ENCODE measurements around the gene JAK1. TPM values are rescaled to one million over a fixed set of nuclear protein-coding genes. Genes with fewer than 3 reads are reported as not detected.

The JAK1 gene
- total RNA-seq, 1 donor from 2014 or later: 80.7 TPM

GRCh38 chr1:64908575-64908974 lies 57.8 kb downstream of the JAK1 start:
- Histone ChIP-seq H3K4me3 (ENCODE audit: insufficient read depth, low read depth, low read length) (no peak overlapping the region), H3K27me3 (ENCODE audit: insufficient read depth, low read length) (no peaks in the 10 kb centered on the region), H3K9ac (ENCODE audit: low read length) (no peak overlapping the region), H4K20me1 (ENCODE audit: insufficient read depth, low read length) (peaks cover 24% of the 10 kb centered on the region), H3K36me3 (ENCODE audit: insufficient read depth, low read length) (no peaks in the 10 kb centered on the region), H3K27ac (ENCODE audit: low read depth, low read length) (no peak overlapping the region), H2AFZ (ENCODE audit: low read depth, low read length) (no peak overlapping the region), H3K9me3 (ENCODE audit: insufficient read depth, low read depth, low read length) (no peaks in the 10 kb centered on the region), H3K4me1 (ENCODE audit: insufficient read depth, low read length) (peaks cover 6% of the 10 kb centered on the region), H3K79me2 (ENCODE audit: insufficient read depth, low read length) (peaks cover 93% of the 10 kb centered on the region), H3K4me2 (ENCODE audit: low read length) (no peak overlapping the region)
- peaks cover 17% of the 10 kb centered on the region for H3K4me1 Mint-ChIP-seq (ENCODE audit: low read depth, unreplicated experiment)
- H3K36me3 Mint-ChIP-seq (ENCODE audit: low read depth, unreplicated experiment): no peaks in the 10 kb centered on the region
- no peak for FAIRE-seq
- TF ChIP-seq CTCF (IDR thresholded peaks at IDR 0.05; ENCODE audit: insufficient read depth, low read depth, low read length) (no peak), EZH2 (IDR thresholded peaks at IDR 0.05; ENCODE audit: insufficient read depth, low read length) (no peak)
- H3K4me3 Mint-ChIP-seq (ENCODE audit: unreplicated experiment): peak overlapping the region; percentile 5
- no peak for DNase-seq (ENCODE audit: low read depth)
- no peak overlapping the region for H3K27ac Mint-ChIP-seq (ENCODE audit: unreplicated experiment)
- no peaks in the 10 kb centered on the region for H3K27me3 Mint-ChIP-seq (ENCODE audit: low read depth, unreplicated experiment)
- peaks cover 1% of the 10 kb centered on the region for H3K9me3 Mint-ChIP-seq (ENCODE audit: unreplicated experiment)

GRCh38 chr1:64906447-64906846 lies 59.9 kb downstream of the JAK1 start:
- Histone ChIP-seq H3K4me3 (ENCODE audit: insufficient read depth, low read depth, low read length) (no peak overlapping the region), H3K27ac (ENCODE audit: low read depth, low read length) (no peak overlapping the region), H3K27me3 (ENCODE audit: insufficient read depth, low read length) (no peaks in the 10 kb centered on the region), H2AFZ (ENCODE audit: low read depth, low read length) (no peak overlapping the region), H3K9ac (ENCODE audit: low read length) (no peak overlapping the region), H3K4me2 (ENCODE audit: low read length) (no peak overlapping the region), H3K4me1 (ENCODE audit: insufficient read depth, low read length) (no peaks in the 10 kb centered on the region), H4K20me1 (ENCODE audit: insufficient read depth, low read length) (peaks cover 33% of the 10 kb centered on the region), H3K9me3 (ENCODE audit: insufficient read depth, low read depth, low read length) (no peaks in the 10 kb centered on the region), H3K79me2 (ENCODE audit: insufficient read depth, low read length) (peaks cover 95% of the 10 kb centered on the region), H3K36me3 (ENCODE audit: insufficient read depth, low read length) (no peaks in the 10 kb centered on the region)
- Mint-ChIP-seq H3K4me3 (ENCODE audit: unreplicated experiment) (no peak overlapping the region), H3K27me3 (ENCODE audit: low read depth, unreplicated experiment) (no peaks in the 10 kb centered on the region), H3K4me1 (ENCODE audit: low read depth, unreplicated experiment) (peaks cover 10% of the 10 kb centered on the region), H3K36me3 (ENCODE audit: low read depth, unreplicated experiment) (no peaks in the 10 kb centered on the region), H3K9me3 (ENCODE audit: unreplicated experiment) (peaks cover 1% of the 10 kb centered on the region), H3K27ac (ENCODE audit: unreplicated experiment) (no peak overlapping the region)
- DNase-seq (ENCODE audit: low read depth): no peak
- no peak for FAIRE-seq
- no peak for TF ChIP-seq CTCF (IDR thresholded peaks at IDR 0.05; ENCODE audit: insufficient read depth, low read depth, low read length)
- no peak for TF ChIP-seq EZH2 (IDR thresholded peaks at IDR 0.05; ENCODE audit: insufficient read depth, low read length)

DNA sequence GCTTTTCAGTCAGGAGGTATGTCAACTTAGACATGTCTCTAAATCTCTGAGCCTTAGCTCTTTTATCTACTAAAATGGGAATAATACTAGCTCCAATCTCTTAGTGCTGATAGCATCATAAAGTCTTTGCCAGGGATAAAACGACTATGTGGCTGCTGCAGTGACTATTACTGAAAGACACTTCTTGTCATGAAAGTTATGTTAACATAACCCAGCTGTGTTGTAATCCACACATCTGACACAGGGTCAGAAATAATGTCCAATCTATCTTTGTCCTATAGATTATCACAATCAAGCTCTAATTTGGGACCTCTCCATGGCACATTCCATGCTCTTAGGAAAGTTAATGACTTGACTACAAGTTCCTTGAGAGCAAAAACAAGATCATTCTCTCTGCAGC lies 62.8 kb downstream of the JAK1 start:
- no peak overlapping the region for H3K9ac ChIP-seq (ENCODE audit: low read length)
- H3K9me3 ChIP-seq (ENCODE audit: insufficient read depth, low read depth, low read length): no peaks in the 10 kb centered on the region
- H4K20me1 ChIP-seq (ENCODE audit: insufficient read depth, low read length): peaks cover 27% of the 10 kb centered on the region
- no peaks in the 10 kb centered on the region for H3K27me3 ChIP-seq (ENCODE audit: insufficient read depth, low read length)
- no peak overlapping the region for H3K4me2 ChIP-seq (ENCODE audit: low read length)
- H3K4me1 ChIP-seq (ENCODE audit: insufficient read depth, low read length): peaks cover 6% of the 10 kb centered on the region
- no peaks in the 10 kb centered on the region for H3K36me3 Mint-ChIP-seq (ENCODE audit: low read depth, unreplicated experiment)
- H3K4me1 Mint-ChIP-seq (ENCODE audit: low read depth, unreplicated experiment): peaks cover 14% of the 10 kb centered on the region
- TF ChIP-seq CTCF (IDR thresholded peaks at IDR 0.05; ENCODE audit: insufficient read depth, low read depth, low read length) (no peak), EZH2 (IDR thresholded peaks at IDR 0.05; ENCODE audit: insufficient read depth, low read length) (no peak)
- no peak for DNase-seq (ENCODE audit: low read depth)
- H3K36me3 ChIP-seq (ENCODE audit: insufficient read depth, low read length): no peaks in the 10 kb centered on the region
- H3K4me3 ChIP-seq (ENCODE audit: insufficient read depth, low read depth, low read length): no peak overlapping the region
- peaks cover 90% of the 10 kb centered on the region for H3K79me2 ChIP-seq (ENCODE audit: insufficient read depth, low read length)
- no peak overlapping the region for H3K4me3 Mint-ChIP-seq (ENCODE audit: unreplicated experiment)
- no peak overlapping the region for H3K27ac ChIP-seq (ENCODE audit: low read depth, low read length)
- H2AFZ ChIP-seq (ENCODE audit: low read depth, low read length): no peak overlapping the region
- no peaks in the 10 kb centered on the region for H3K27me3 Mint-ChIP-seq (ENCODE audit: low read depth, unreplicated experiment)
- FAIRE-seq: no peak
- H3K9me3 Mint-ChIP-seq (ENCODE audit: unreplicated experiment): no peaks in the 10 kb centered on the region
- no peak overlapping the region for H3K27ac Mint-ChIP-seq (ENCODE audit: unreplicated experiment)
